HG02588 (cell line): ENCODE data around the gene FBXO2.

Experiments
- ATAC-seq: cut with Tn5 transposase; IDR thresholded peaks from one replicate; pipeline ENCODE4 v1.9.1; 2021; ENCODE audit warnings: mild to moderate bottlenecking, moderate library complexity; ENCODE audit not compliant: unreplicated experiment

FBXO2 gene

GRCh38 chr1:11682799-11683198, 28.6 kb upstream of the FBXO2 start:
- no peak for ATAC-seq

DNA sequence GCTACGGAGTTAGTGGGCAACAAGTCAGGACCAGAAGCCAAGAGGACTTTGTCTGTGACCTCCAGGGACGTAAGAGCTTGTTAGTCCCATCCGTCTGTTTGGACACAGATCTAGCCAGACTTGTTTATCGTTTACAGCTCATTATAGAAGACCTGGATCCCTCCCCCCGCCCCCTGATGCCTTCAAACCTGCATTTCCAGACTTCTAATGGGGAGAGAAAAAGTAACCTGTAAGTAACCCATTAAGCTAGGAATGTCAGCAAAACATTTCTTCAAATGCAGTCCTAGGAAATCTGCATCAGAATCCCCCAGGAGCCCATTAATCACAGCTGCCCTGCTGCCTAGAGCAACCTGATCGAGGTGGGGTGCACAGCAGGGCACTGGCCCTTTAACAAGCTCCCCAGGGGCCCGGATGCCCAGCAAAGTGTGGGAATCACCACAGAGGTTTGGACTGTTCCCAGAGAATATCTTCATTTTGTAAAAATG, 28.1 kb upstream of the FBXO2 start:
- no peak for ATAC-seq

DNA sequence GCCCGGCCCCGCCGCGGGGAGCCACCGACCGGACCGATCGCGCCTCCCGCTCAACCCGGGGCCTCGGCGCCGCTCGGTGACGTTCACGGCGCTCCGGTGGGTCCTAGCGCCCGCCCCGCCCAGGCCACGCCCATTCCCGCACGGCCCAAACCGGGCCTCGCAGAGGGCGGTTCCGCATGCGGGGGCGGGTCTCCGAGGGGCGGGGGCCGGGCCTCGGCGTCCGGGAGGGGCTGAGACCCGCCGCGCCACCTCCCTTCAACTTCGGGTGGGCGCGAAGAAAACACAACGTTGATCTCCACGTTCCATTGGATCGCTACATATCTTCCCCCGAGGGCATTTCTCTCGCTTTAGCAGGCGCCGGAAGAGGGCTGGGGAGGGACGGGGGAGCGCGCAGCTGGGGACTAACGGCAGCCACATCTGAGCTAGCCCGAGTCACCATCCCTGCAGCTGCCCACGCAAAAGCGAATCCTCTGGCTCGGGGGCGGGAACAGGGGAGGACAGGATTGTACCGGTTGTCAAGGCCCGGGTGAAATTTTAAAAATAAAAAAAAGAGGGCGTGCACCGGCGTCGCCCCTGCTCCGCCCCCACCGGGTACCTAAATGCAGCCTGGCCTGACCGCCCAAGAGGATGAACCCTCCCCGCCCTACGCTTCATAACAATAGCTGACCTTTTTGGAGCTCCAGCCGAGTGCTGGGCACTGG, 27.0 kb upstream of the FBXO2 start, which contains the start of gene MAD2L2:
Gene MAD2L2 (minus strand): TSS at position 78 of the 701 bp plus-strand sequence. CDS start 547 bp downstream, outside the sequence.
- ATAC-seq: peak; percentile 93

DNA sequence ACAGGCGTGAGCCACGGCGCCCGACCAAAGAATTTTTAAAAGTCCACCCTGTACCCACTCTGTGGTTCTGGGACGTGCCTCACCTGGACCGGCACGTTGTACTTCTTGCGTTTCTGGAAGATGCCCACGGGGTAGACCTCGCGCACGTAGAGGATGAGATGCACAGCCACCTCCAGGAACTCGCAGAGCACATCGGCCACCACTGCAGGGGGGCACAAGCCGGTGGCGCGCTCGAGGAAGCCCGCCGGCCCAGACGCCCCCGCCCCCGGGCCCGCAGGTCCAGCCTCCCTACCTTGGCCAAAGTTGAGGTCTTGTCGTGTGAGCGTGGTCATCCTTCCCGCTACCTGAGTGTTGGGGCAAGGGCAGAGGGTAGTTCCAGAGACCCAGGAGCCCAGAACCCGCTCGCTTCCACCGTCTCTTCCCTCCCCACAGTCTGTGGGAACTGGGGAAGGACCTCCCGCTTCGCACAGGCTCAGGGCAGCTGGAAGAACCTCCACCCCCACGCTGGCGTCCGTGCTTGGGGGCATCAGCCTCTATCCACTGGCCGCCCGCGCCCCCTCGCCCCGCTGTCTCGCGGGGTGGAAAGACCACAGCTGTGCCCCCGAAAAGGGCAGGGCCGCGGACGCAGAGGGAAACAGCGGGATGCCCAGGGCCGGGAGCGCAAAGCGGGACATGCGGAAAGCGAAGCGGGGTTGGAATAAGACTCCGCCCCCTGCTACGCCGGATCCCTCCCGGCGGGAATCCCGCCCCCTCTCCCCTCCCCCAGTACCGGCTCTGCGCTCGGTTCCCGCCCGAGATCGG, 26.2 kb upstream of the FBXO2 start:
- peak; percentile 26 for ATAC-seq

DNA sequence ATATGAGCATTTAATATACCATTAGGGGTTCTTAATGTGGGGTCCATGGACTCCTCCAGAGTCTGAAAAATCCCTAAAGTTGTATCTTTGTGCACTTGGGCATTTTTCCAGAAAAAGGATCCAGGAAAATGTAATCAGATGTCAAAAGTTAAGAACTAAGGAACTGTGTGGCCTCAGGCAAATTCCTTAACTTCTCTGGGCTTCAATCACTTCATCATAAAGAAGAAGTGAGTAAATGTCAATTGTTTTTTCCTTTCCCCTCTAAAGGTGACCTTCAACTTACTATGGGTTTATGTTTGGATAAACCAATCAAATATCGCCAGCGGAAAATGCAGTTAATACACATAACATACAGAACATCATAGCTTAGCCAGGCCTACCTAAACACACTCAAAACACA, 24.2 kb upstream of the FBXO2 start:
- no peak for ATAC-seq

DNA sequence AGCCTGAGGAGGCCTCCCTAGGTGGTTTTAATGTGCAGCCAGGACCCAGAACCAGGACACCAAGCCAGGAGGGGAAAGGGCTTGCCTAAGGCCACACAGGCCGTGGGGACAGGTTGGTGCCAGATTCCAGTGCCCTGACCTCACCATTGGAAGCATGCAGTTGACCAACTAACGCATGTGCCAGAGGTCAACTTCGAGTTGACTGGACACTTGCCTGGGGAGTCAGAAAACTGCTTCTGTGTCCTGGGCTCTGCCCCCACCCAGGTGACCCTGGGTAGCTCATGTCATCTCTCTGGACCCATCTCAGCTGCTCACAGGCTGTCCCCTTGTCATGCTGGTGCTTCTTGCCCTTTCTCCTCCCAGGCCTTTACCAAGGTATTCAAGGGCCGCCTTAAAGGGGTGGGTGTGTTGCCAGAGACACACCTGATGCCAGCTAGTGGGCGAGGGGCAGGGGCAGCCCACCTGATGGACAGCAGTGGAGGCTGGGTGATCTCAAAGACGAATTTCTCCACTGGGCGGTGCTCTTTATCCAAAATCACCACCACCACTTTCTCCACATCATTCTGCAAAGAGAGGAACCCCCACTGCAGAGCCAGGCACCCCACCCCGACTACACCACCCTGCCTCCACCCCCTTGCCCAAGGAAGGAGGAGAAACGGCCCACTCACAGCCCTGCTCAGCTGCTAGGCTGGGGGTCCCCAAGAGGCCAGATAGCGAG, 22.3 kb upstream of the FBXO2 start:
- no peak for ATAC-seq

GRCh38 chr1:11675325-11675724, 21.1 kb upstream of the FBXO2 start:
- no peak for ATAC-seq

GRCh38 chr1:11674488-11674887, 20.3 kb upstream of the FBXO2 start:
- no peak for ATAC-seq

DNA sequence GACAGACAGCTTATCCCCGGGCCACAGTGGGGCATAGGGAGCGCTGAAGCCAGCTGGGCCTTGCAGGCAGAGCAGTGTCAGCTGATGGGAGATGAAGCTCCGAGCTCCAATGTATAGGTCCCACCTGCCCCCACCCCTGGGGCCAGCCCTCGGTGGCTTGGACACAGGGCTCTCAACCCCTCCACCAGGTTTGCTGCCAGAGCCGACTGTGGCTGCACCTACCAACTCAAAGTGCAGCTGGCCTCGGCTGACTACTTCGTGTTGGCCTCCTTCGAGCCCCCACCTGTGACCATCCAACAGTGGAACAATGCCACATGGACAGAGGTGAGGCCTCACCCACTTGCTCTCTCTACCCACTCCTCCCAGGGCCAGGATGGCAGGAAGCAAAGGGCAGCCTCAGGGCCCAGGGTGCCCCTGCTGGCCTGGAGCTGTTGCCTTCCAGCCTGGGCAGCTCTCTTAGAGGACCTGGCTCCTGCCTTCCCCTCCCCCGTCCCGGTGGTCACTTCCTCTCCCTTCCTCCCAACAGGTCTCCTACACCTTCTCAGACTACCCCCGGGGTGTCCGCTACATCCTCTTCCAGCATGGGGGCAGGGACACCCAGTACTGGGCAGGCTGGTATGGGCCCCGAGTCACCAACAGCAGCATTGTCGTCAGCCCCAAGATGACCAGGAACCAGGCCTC, 19.0 kb upstream of the FBXO2 start:
- ATAC-seq: no peak

- ATAC-seq: no peak
Measured at GRCh38 chr1:11671544-11672286, 17.5 kb upstream of the FBXO2 start.

DNA sequence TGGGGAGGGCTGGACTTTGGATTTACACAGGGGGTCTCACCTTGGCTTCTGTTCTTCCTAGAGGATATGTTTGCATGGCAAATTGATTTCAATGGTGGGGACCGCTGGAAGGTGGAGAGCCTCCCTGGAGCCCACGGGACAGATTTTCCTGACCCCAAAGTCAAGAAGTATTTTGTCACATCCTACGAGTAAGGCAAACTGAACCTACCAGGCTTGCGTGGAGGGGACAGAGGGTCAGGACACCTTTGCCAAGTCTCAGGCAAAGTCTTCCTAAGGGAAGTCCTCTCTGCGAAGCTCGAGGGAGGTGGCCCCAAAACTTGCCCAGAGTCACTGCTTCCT, 16.9 kb upstream of the FBXO2 start:
- ATAC-seq: no peak

DNA sequence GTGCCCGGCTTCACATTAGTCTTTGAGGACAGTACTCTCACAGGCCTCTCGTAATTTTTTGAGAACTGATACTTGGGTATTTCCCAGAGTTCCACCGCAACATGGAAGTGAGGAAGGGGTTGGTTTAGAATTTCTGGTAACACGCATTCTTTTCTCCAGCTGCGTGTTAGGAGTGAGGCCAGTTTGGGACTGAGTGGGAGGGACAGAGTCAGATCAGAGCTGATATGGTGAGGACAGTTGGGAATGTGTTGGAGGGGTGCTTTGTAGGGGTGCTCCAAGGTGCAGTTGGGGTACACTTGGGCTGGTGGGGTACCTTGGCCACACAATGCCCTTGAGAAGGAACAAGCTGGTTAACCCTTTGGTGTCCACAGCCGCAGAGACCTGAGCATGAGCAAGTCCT, 16.5 kb upstream of the FBXO2 start:
- no peak for ATAC-seq

- ATAC-seq: no peak
Measured at GRCh38 chr1:11668516-11668915, 14.3 kb upstream of the FBXO2 start.

GRCh38 chr1:11664336-11665065, 10.3 kb upstream of the FBXO2 start:
- ATAC-seq: peak; percentile 24

GRCh38 chr1:11661103-11661502, 6.9 kb upstream of the FBXO2 start:
- no peak for ATAC-seq

DNA sequence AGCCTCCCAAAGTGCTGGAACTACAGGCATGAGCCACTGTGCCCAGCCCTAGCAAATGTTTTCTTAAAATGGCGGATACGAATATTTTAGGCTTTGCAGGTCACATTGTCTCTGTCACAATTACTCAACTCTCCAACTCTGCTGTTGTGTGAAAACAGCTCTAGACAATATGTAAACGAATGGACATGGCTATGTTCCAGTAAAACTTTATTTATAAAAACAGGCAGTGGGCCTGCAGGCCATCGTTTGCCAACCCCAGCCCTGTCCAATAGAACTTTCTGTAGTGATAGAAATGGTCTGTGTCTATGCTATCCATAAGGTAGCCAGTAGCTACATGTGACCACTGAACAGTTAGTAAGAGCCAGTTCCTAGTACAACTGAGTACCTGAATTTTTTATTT, 5.5 kb upstream of the FBXO2 start:
- no peak for ATAC-seq

DNA sequence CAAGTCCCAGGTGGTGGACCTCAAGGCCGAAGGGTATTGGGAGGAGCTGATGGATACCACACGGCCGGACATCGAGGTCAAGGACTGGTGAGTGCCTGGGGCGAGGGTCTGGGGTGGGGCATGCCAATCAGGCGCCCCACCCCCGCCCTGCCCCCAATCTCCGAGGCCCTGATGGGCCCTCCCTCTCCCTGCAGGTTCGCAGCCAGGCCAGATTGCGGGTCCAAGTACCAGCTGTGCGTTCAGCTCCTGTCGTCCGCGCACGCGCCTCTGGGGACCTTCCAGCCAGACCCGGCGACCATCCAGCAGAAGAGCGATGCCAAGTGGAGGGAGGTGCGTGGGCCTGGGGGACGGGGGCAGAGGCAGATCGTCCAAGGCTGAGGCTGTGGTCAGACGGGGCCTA, 4.3 kb upstream of the FBXO2 start:
- no peak for ATAC-seq

DNA sequence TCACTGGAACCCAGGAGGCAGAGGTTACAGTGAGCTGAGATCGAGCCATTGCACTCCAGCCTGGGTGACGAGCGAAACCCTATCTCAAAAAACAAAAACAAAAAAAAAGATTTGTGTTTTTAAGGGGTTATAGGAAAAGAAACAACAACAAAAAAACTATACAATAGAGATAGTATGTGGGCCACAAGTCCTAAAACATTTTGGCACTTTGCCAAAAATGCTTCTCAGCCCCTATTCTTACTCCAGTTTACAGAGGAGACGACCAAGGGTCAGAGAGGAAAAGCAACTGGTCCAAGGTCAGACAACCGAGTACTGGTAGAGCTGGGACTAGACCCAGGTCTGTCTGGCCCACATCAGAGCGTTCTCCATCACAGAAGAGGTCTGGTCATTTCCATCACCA, 3.4 kb upstream of the FBXO2 start:
- no peak for ATAC-seq

DNA sequence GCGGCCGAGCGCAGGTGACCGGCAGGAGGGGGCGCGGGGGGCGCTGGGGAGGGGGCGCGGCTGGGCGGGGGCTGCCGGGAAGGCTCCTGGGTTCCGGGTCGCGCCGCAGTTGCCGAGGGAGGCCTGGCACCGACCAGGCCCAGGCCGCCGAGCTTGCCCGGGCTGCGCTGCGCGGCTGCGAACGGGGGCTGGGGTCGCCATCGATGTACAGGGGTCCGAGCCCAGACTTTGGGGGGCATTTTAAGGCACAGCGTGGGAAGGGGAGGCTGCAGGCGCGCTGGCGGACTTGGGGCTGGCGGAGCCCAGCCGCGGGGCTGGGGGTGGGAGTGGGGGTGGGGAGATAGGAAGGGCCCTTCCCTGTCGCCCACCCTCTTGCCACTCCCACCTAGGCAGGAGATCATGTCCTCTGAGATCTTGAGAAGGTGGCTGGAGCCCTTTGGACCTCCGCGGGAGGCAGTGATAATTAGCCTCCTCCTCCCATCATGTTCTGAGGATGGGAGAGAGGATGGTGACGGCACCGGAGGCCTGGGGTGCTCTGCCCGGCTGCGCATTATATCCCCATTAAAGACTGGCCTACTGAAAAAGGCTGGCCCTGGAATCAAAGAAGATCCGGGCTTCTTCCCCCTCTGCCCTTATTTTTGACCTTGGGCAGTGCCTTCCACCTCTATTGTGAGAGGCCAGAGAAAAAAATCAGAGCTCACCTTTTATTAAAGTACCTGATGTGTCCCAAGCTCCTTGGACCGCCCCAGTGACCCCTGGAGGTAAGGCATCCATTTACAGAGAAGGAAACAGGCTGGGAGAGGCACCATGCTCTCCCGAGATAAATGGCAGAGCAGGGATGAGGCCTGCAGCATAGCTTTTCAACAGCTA, 945 bp upstream of the FBXO2 start:
- ATAC-seq: peak; percentile 10
